PC-9 (cell line): ENCODE measurements around the gene SLC22A25. TPM values are rescaled to one million over a fixed set of nuclear protein-coding genes. Genes with fewer than 3 reads are reported as not detected.

Experiments used
- Bru-seq: library from RNA; stranded (reverse); fragments of 400-500 nt; gene quantifications from one replicate; lab custom pipeline; 2021; lab: Mats Ljungman, UMichigan
- BruChase-seq, 2 experiments: library from RNA; stranded (reverse); fragments of 400-500 nt; gene quantifications; one replicate each; lab custom pipeline; 2021; lab: Mats Ljungman, UMichigan
- BruUV-seq: library from RNA; stranded (reverse); fragments of 400-500 nt; replicated peaks from 2 replicates; lab custom pipeline; 2021; lab: Mats Ljungman, UMichigan
- CTCF ChIA-PET: fragments of 300-600 bp; sonication (Branson Sonifier 250); formaldehyde crosslinking; loops from one replicate; lab custom pipeline; 2022; ENCODE audit warnings: antibody characterized with exemption; lab: Charles Lee
- POLR2A ChIA-PET: fragments of 300-600 bp; sonication (Branson Sonifier 250); formaldehyde crosslinking; loops from one replicate; lab custom pipeline; 2022; ENCODE audit warnings: antibody characterized with exemption; ENCODE audit not compliant: unreplicated experiment; lab: Charles Lee
- DNase-seq, 2 experiments: peaks; one replicate each; pipeline versions ENCODE4 v3.0.0 to v3.0.0-alpha.2; 2015 to 2022; ENCODE audit warnings: mixed read lengths in 1 of 2
- H2AFZ ChIP-seq: fragments of 200-600 bp; sonication (generic); 2 replicates; pipeline ENCODE4 v1.8.1; 2017; ENCODE audit warnings: antibody characterized with exemption
- H3F3A ChIP-seq: fragments of 200-600 bp; sonication (generic); 2 replicates; pipeline ENCODE4 v1.8.1; 2017; ENCODE audit warnings: antibody characterized with exemption, mild to moderate bottlenecking, low read depth; ENCODE audit not compliant: insufficient read depth
- H3K27ac ChIP-seq: fragments of 200-600 bp; sonication (generic); 2 replicates; pipeline ENCODE4 v1.6.1; 2016; ENCODE audit warnings: mixed run types
- H3K27me3 ChIP-seq: fragments of 200-600 bp; sonication (generic); 2 replicates; pipeline ENCODE4 v1.6.1; 2016; ENCODE audit warnings: low read depth, mixed run types; ENCODE audit not compliant: insufficient read depth
- H3K36me3 ChIP-seq: fragments of 200-600 bp; sonication (generic); 2 replicates; pipeline ENCODE4 v1.6.1; 2016; ENCODE audit warnings: low read depth, mixed run types
- H3K4me1 ChIP-seq: fragments of 200-600 bp; sonication (generic); replicated peaks from 2 replicates; pipeline ENCODE4 v1.6.1; 2016; ENCODE audit warnings: mixed run types; ENCODE audit not compliant: insufficient read depth
- H3K4me2 ChIP-seq: fragments of 200-600 bp; sonication (generic); 2 replicates; pipeline ENCODE4 v1.6.1; 2017; ENCODE audit warnings: mixed run types
- H3K4me3 ChIP-seq: fragments of 200-600 bp; sonication (generic); 2 replicates; pipeline ENCODE4 v1.6.1; 2016; ENCODE audit warnings: mixed run types
- H3K79me2 ChIP-seq: fragments of 200-600 bp; sonication (generic); 2 replicates; pipeline ENCODE4 v1.6.1; 2017; ENCODE audit warnings: low read depth, mixed run types
- H3K9me2 ChIP-seq: fragments of 200-600 bp; sonication (generic); 2 replicates; pipeline ENCODE4 v1.8.1; 2017; ENCODE audit warnings: mild to moderate bottlenecking; ENCODE audit not compliant: insufficient read depth
- H3K9me3 ChIP-seq: fragments of 200-600 bp; sonication (generic); 2 replicates; pipeline ENCODE4 v1.8.1; 2016; ENCODE audit warnings: low read depth; ENCODE audit not compliant: insufficient read depth
- H4K20me1 ChIP-seq: fragments of 200-600 bp; sonication (generic); 2 replicates; pipeline ENCODE4 v1.8.1; 2017; ENCODE audit not compliant: insufficient read depth
- EZH2 ChIP-seq: fragments of 200-600 bp; sonication (generic); IDR thresholded peaks from 2 replicates; pipeline ENCODE4 v1.8.0; 2017; ENCODE audit warnings: antibody characterized with exemption, low read depth
- intact Hi-C: fragments of 100-400 bp; cut with micrococcal nuclease; formaldehyde crosslinking; loops from one replicate; pipeline ENCODE4 v1.10.0; 2022; ENCODE audit not compliant: unreplicated experiment
- long read RNA-seq: library from polyadenylated mRNA; stranded (forward); transcript quantifications from one replicate; pipeline ENCODE4 v2.0.0, GENCODE V29; 2022
- total RNA-seq: library from RNA; stranded (reverse); gene quantifications from 2 replicates; pipeline ENCODE4 v1.2.3, GENCODE V29; 2021
- TF ChIP-seq, protein P1 (sequence below): fragments of 200-600 bp; sonication (generic); conservative IDR thresholded peaks from 2 replicates; pipeline ENCODE4 v1.6.1; 2017; ENCODE audit warnings: mixed run types, antibody characterized with exemption, mild to moderate bottlenecking, moderate library complexity

SLC22A25 gene
- total RNA-seq (not detected in 2 replicates), Bru-seq, nascent RNA (not detected), BruChase-seq, experiment 1, labeled RNA remaining after a 2-hour chase (percentile 1 among the genes with signal in this experiment), BruChase-seq, experiment 2, labeled RNA remaining after a 6-hour chase (percentile 1 among the genes with signal in this experiment)
- long read RNA-seq = 0 reads

DNA sequence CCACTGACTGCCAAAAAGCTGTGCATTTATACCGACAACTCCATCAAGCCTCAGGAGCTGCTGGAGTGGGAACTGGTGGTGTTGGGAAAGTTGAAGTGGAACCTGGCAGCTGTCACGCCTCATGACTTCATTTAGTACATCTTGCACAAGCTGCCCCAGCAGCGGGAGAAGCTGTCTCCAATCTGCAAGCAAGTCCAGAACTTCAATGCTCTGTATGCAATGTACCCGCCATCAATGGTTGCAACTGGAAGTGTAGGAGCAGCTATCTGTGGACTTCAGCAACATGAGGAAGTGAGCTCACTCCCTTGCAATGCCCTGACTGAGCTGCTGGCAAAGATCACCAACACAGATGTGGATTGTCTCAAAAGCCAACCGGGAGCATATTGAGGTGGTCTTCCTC lies at the start of gene SLC22A25:
Gene SLC22A25, minus strand, starts transcription at position 67 of the 400 bp plus-strand sequence. CDS start 13,947 bp downstream, outside the sequence.
- no peak for DNase-seq
- intact Hi-C loops = no loop called here
- no peak within 1 kb of the TSS for H3K27ac ChIP-seq
- no peaks in the 10 kb centered on the region for H3K79me2 ChIP-seq
- no peak for TF ChIP-seq EZH2
- TF ChIP-seq, protein P1, sequence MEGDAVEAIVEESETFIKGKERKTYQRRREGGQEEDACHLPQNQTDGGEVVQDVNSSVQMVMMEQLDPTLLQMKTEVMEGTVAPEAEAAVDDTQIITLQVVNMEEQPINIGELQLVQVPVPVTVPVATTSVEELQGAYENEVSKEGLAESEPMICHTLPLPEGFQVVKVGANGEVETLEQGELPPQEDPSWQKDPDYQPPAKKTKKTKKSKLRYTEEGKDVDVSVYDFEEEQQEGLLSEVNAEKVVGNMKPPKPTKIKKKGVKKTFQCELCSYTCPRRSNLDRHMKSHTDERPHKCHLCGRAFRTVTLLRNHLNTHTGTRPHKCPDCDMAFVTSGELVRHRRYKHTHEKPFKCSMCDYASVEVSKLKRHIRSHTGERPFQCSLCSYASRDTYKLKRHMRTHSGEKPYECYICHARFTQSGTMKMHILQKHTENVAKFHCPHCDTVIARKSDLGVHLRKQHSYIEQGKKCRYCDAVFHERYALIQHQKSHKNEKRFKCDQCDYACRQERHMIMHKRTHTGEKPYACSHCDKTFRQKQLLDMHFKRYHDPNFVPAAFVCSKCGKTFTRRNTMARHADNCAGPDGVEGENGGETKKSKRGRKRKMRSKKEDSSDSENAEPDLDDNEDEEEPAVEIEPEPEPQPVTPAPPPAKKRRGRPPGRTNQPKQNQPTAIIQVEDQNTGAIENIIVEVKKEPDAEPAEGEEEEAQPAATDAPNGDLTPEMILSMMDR = no peak
- H3F3A ChIP-seq = no peaks in the 10 kb centered on the region
- no peaks in the 10 kb centered on the region for H3K9me2 ChIP-seq
- no peak within 1 kb of the TSS for H2AFZ ChIP-seq
- H4K20me1 ChIP-seq = no peaks in the 10 kb centered on the region
- ChIA-PET CTCF (no interaction called here), POLR2A (no interaction called here)
- H3K9me3 ChIP-seq = no peaks in the 10 kb centered on the region
- no peaks in the 10 kb centered on the region for H3K4me1 ChIP-seq
- peaks cover 37% of the 10 kb centered on the region for H3K27me3 ChIP-seq
- no peaks in the 10 kb centered on the region for H3K36me3 ChIP-seq
- H3K4me2 ChIP-seq = no peak within 1 kb of the TSS
- no TSS peak for BruUV-seq
- H3K4me3 ChIP-seq = no peak within 1 kb of the TSS

- Histone ChIP-seq H3K79me2 (no peaks in the 10 kb centered on the region), H3K9me3 (no peaks in the 10 kb centered on the region), H3K4me3 (no peak overlapping the region), H3K9me2 (no peaks in the 10 kb centered on the region), H4K20me1 (no peaks in the 10 kb centered on the region), H3K4me2 (no peak overlapping the region), H2AFZ (no peak overlapping the region), H3K27me3 (no peaks in the 10 kb centered on the region), H3K4me1 (no peaks in the 10 kb centered on the region), H3F3A (no peaks in the 10 kb centered on the region), H3K27ac (no peak overlapping the region), H3K36me3 (no peaks in the 10 kb centered on the region)
- ChIA-PET CTCF (interaction anchor here (0.5 kb wide), 1 partner anchor 303 kb away, joined by 3 read pairs; no protein-coding TSS in a partner anchor), POLR2A (interaction anchor here (0.6 to 0.7 kb wide), 2 partner anchors 116 to 133 kb away, joined by 4 to 36 read pairs; no protein-coding TSS in a partner anchor)
- no peak for DNase-seq
- TF ChIP-seq EZH2 = no peak
- TF ChIP-seq, protein P1 = no peak
- no TSS peak for BruUV-seq
- intact Hi-C loops = no loop called here
These were observed 46.9 kb upstream of the SLC22A25 start for GRCh38 chr11:63290285-63290684.

DNA sequence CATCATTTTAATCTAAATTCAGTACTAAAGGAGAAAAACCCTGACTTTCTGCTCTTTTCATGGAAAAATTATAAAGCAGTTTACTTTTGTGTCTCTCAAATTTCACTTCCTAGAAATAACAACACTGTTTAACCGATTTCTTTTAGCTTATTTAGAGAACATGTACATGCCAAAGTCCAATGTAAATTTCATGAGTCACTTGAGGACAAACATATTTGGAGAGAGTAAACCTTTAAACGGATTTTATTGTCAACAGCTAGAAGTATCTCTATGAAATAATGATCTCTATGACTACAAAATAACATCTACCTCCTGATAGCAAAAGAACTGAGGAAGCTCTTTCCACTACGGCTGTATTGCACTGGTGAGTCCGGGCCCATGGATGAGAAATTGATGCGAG lies 46.3 kb upstream of the SLC22A25 start:
- Histone ChIP-seq H3K4me2 (no peak overlapping the region), H2AFZ (no peak overlapping the region), H3F3A (no peaks in the 10 kb centered on the region), H4K20me1 (no peaks in the 10 kb centered on the region), H3K9me3 (no peaks in the 10 kb centered on the region), H3K27me3 (no peaks in the 10 kb centered on the region), H3K79me2 (no peaks in the 10 kb centered on the region), H3K27ac (no peak overlapping the region), H3K36me3 (no peaks in the 10 kb centered on the region), H3K4me3 (no peak overlapping the region), H3K4me1 (no peaks in the 10 kb centered on the region), H3K9me2 (no peaks in the 10 kb centered on the region)
- intact Hi-C loops = no loop called here
- POLR2A ChIA-PET = interaction anchor here (0.6 kb wide), 1 partner anchor 132 kb away, joined by 4 read pairs; no protein-coding TSS in a partner anchor
- no peak for DNase-seq
- CTCF ChIA-PET = no interaction called here
- no peak for TF ChIP-seq EZH2
- TF ChIP-seq, protein P1 = no peak
- no TSS peak for BruUV-seq
